Measurements from ENCODE around the gene SLC20A1.
"Not testable (repeated sequence)": the region's sequence is repeated elsewhere in the genome, so short reads cannot be mapped to it uniquely, and the experiment has no call there.

SLC20A1 gene, protein sequence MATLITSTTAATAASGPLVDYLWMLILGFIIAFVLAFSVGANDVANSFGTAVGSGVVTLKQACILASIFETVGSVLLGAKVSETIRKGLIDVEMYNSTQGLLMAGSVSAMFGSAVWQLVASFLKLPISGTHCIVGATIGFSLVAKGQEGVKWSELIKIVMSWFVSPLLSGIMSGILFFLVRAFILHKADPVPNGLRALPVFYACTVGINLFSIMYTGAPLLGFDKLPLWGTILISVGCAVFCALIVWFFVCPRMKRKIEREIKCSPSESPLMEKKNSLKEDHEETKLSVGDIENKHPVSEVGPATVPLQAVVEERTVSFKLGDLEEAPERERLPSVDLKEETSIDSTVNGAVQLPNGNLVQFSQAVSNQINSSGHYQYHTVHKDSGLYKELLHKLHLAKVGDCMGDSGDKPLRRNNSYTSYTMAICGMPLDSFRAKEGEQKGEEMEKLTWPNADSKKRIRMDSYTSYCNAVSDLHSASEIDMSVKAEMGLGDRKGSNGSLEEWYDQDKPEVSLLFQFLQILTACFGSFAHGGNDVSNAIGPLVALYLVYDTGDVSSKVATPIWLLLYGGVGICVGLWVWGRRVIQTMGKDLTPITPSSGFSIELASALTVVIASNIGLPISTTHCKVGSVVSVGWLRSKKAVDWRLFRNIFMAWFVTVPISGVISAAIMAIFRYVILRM

GRCh38 chr2:112645310-112646101 is at the start of gene SLC20A1:
SLC20A1 (plus strand) TSS chr2:112645939; CDS start chr2:112646829, 890 bp downstream.
- peak within 1 kb of the TSS; percentile 88 for H3K4me3 ChIP-seq (ENCODE audit: low read depth, low read length)

DNA sequence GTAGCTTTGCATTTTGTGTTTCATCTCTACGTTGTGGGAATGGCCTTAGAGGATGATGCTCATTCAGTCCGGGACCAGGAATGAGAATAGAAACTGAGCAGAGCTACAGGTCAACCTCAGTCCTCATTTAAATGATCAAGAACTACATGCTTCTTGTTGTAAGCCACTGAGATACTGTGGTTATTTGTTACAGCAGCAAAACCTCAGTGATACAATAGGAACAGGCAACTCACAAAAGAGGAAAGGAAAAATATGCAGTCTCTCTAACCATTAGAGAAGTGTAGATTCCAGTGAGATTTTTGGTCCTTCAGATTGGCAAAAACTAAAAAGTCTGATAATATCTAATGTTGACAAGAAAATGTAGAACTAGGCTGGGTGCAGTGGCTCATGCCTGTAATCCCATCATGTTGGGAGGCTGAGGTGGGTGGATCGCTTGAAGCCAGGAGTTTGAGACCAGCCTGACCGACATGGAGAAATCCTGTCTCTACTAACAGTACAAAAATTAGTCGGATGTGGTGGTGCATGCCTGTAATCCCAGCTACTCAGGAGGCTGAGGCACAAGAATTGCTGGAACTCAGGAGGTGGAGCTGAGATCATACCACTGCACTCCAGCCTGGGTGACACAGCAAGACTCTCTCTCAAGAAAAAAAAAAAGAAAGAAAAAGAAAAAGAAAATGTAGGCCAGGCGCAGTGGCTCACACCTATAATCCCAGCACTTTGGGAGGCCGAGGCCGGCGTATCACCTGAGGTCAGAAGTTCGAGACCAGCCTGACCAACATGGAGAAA is 48.0 kb upstream of the SLC20A1 start:
- H3K4me3 ChIP-seq (ENCODE audit: low read depth, low read length), result no peak overlapping the region

DNA sequence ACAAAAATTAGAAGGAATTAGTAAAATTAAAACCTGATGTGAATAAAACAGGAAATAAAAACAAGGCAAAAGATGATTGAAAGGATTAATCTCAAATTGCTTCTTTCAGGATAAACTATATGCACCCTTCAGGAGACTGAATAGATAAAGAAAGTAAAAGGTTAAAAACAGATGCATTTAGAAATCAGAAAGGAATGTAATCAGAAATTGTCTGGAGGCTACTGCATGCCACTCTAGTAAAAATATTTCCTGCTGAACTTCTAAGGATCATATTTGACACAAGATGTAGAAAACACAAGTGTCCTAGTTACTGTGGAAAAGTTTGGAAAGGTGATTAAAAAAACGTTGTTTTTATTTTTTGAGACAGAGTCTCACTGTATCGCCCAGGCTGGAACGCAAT is 45.1 kb upstream of the SLC20A1 start:
- H3K4me3 ChIP-seq (ENCODE audit: low read depth, low read length), result no peak overlapping the region

GRCh38 chr2:112601754-112602153 is 44.0 kb upstream of the SLC20A1 start:
- H3K4me3 ChIP-seq (ENCODE audit: low read depth, low read length), result no peak overlapping the region

DNA sequence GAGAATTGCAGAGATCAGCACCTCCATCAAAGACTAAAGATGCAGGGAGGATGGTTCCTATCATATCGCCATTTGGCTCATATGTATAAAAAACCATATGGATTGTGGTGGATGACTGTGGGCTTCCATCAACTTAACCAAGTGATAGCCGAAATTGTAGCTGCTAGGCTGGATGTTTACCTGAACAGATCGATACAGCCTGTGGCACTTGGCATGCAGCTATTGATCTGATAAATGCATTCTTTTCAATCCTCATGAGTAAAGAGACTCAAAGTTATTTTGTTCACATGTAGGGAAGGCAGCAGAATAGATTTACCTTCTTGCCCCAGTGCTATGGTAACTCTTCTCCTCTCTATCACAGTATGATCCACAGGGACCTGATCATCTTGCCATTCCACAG is 42.8 kb upstream of the SLC20A1 start:
- H3K4me3 ChIP-seq (ENCODE audit: low read depth, low read length), result no peak overlapping the region

DNA sequence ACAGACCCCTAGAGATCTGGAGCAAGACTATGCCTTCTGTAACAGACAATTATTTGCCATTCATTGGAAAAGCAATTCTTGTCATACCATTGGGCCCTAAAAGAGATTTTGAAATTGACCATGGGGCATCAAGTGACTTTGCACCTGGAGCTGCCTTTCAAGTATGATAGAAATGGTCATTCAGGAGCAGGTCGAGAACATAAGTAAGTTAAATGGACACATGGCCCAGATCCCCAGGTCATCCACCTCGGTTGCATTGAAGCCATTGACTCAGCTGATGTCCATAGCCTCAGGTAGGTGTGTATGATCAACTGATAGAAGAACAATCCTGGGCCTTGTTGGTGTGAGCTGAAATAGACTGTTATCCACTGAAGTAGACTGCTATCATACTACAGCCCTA is 42.0 kb upstream of the SLC20A1 start:
- H3K4me3 ChIP-seq (ENCODE audit: low read depth, low read length), result no peak overlapping the region

GRCh38 chr2:112604952-112605351 is 40.8 kb upstream of the SLC20A1 start:
- no peak overlapping the region for H3K4me3 ChIP-seq (ENCODE audit: low read depth, low read length)

DNA sequence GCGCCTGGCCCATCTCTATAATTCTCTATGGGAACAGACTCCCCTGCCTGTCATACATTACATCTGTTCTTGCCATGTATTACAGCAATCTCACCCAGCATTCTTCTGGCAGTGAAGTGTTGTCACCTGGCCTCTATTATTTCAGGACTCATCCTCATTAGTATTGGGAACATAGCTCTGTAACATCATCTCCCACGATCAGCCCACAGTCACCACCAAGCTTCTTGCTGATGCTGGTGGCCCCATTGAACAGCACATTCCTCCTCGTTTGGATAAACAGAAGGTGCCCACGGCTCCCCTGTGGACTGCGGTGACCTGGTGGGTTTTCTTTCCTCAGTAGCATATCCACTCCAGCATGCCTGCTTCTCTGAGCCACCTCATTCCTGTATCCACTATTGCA is 39.8 kb upstream of the SLC20A1 start:
- no peak overlapping the region for H3K4me3 ChIP-seq (ENCODE audit: low read depth, low read length)

GRCh38 chr2:112606547-112606946 is 39.2 kb upstream of the SLC20A1 start:
- H3K4me3 ChIP-seq (ENCODE audit: low read depth, low read length), result no peak overlapping the region

GRCh38 chr2:112607680-112608438 is 37.9 kb upstream of the SLC20A1 start:
- no peak overlapping the region for H3K4me3 ChIP-seq (ENCODE audit: low read depth, low read length)

- H3K4me3 ChIP-seq (ENCODE audit: low read depth, low read length), result not testable (repeated sequence)
Observed at GRCh38 chr2:112609320-112609719, 36.4 kb upstream of the SLC20A1 start.

DNA sequence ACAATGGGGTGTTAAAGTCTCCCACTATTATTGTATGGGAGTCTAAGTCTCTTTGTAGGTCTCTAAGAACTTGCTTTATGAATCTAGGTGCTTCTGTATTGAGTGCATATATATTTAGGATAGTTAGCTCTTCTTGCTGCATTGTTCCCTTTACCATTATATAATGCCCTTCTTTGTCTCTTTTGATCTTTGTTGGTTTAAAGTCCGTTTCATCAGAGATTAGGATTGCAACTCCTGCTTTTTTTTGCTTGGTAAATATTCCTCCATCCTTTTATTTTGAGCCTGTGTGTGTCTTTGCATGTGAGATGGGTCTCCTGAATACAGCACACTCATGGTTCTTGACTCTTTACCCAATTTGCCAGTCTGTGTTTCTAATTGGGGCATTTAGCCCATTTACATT is 33.5 kb upstream of the SLC20A1 start:
- H3K4me3 ChIP-seq (ENCODE audit: low read depth, low read length), result not testable (repeated sequence)

DNA sequence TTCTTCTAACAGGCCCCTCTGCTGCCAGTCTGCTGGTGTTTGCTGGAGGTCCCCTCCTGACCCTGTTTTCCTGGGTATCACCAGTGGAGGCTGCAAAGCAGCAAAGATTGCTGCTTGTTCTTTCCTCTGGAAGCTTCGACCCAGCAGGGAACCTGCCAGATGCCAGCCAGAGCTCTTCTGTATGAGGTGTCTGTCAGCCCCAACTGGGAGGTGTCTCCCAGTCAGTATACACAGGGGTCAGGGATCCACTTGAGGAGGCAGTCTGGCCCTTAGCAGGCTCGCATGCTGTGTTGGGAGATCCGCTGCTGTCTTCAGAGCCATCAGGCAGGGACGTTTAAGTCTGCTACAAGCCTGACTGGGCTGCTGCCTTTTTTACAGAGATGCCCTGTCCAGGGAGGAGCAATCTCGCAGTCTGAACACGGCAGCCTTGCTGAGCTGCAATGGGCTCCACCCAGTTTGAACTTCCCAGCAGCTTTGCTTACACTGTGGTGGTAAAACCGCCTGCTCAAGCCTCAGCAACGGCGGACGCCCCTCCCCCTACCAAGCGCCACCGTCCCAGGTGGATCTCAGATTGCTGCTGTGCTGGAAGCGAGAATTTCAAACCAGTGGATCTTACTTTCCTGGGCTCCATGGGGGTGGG is 31.4 kb upstream of the SLC20A1 start:
- no peak overlapping the region for H3K4me3 ChIP-seq (ENCODE audit: low read depth, low read length)

GRCh38 chr2:112615051-112615450 is 30.7 kb upstream of the SLC20A1 start:
- no peak overlapping the region for H3K4me3 ChIP-seq (ENCODE audit: low read depth, low read length)

DNA sequence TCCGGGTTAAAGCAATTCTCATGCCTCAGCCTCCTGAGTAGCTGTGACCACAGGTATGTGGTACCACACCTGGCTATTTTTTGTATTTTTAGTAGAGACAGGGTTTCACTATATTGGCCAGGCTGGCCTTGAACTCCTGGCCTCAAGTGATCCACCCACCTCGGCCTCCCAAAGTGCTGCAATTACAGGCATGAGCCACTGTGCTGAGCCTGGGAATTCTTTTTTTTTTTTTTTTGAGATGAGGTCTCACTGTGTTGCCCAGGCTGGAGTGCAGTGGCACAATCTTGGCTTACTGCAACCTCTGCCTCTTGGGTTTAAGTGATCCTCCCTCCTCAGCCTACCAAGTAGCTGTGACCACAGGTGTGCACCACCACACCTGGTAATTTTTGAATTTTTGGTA is 29.9 kb upstream of the SLC20A1 start:
- H3K4me3 ChIP-seq (ENCODE audit: low read depth, low read length), result not testable (repeated sequence)

DNA sequence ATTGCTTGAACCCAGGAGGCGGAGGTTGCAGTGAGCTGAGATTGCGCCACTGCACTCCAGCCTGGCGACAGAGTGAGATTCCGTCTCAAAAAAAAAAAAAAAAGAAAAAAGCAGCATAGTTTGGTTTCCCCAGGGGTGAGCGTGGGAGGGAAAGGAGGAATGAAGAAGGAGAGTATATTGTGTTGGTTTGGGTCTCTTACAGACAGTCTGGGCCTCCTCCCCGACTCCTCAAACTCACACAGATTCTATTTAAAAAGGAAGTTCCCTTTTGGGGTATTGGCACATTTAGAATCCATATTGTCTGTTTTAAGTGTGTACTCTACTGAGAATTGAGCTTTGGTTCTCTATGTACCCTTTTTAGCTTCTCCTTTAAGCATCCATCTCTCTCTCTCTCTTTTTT is 27.4 kb upstream of the SLC20A1 start:
- no peak overlapping the region for H3K4me3 ChIP-seq (ENCODE audit: low read depth, low read length)

- H3K4me3 ChIP-seq (ENCODE audit: low read depth, low read length), result no peak overlapping the region
Observed at GRCh38 chr2:112621790-112622527, 23.8 kb upstream of the SLC20A1 start.

- H3K4me3 ChIP-seq (ENCODE audit: low read depth, low read length), result no peak overlapping the region
Observed at GRCh38 chr2:112622528-112622849, 23.2 kb upstream of the SLC20A1 start.
